Mucosa of rectum (tissue), 2 donors: ENCODE results near the gene FRRS1L.

Source experiments
- H3K27ac ChIP-seq, 2 donors: one replicate each; pipeline ENCODE4 v1.7.0; 2013; ENCODE audit warnings: inconsistent platforms in 2 of 2, low read depth in 2 of 2, low read length in 2 of 2
- H3K27me3 ChIP-seq, 2 donors: one replicate each; pipeline ENCODE4 v1.7.0; 2013; ENCODE audit warnings: low read length in 2 of 2; ENCODE audit not compliant: control insufficient read depth in 2 of 2, insufficient read depth in 2 of 2
- H3K36me3 ChIP-seq, 2 donors: one replicate each; pipeline ENCODE4 v1.7.0; 2013; ENCODE audit warnings: low read length in 2 of 2; ENCODE audit not compliant: control insufficient read depth in 2 of 2, insufficient read depth in 2 of 2
- H3K4me1 ChIP-seq, 2 donors: one replicate each; pipeline ENCODE4 v1.7.0; 2013; ENCODE audit warnings: low read length in 2 of 2, mild to moderate bottlenecking in 1 of 2; ENCODE audit not compliant: control insufficient read depth in 2 of 2, insufficient read depth in 2 of 2
- H3K4me3 ChIP-seq, 2 donors: one replicate each; pipeline ENCODE4 v1.7.0; 2013; ENCODE audit warnings: low read length in 2 of 2
- H3K9ac ChIP-seq, 2 donors: one replicate each; pipeline ENCODE4 v1.7.0; 2013; ENCODE audit warnings: low read length in 2 of 2, low read depth in 1 of 2, mild to moderate bottlenecking in 1 of 2
- H3K9me3 ChIP-seq, 2 donors: one replicate each; pipeline ENCODE4 v1.7.0; 2013; ENCODE audit warnings: low read length in 2 of 2; ENCODE audit not compliant: control insufficient read depth in 2 of 2
- donor health status: healthy.
- donor health status: Normal muscosa, but diverticular disease.

Gene FRRS1L

GRCh38 chr9:109120204-109120789, 46.8 kb downstream of the FRRS1L start:
- peak overlapping the region; percentile 84 to 85 for H3K4me3 ChIP-seq

DNA sequence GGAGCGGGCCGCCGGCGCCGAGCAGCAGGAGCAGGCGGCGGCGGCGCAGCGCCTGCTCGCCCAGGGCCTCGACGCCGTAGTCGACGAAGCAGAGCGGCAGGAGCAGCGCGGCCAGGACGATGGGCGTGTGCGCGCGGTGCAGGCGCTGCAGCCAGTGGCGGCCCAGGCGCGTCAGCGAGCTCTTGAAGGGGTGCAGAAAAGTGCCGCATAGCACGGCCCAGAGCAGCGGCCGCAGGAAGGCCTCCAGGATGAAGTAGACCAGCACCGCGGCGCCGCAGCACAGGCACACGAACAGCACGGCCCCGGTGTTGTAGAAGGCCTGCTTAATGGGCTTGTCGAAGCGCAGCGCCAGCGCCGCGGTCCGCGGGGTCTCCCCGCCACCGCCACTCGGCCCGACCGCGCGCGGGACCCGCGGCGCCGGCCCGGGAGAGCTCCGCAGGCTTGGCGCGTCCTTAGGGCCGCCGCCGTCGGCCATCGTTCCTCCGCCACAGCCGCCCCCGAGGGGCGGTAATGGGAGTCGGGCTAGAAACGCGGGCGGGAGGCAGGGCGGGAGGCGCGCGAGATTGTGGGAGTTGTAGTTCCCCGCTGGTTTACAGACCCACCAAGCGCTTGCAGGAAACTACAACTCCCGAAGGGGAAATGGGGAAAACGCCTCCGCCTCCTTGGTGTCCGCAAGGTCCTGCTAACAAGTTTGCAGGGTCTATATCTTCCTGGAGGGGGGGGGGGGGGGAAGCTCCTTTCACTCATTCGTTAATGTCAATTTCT, 47.4 kb downstream of the FRRS1L start, which contains the start of gene TMEM245:
Gene TMEM245, minus strand, starts transcription at position 509 of the 765 bp plus-strand sequence. Its CDS starts 34 bp downstream, at position 475.
- H3K9ac ChIP-seq = peak within 1 kb of the TSS; percentile 76 to 81
- peak within 1 kb of the TSS; percentile 58 to 91 for H3K27ac ChIP-seq
- peak within 1 kb of the TSS; percentile 84 to 85 for H3K4me3 ChIP-seq
- H3K36me3 ChIP-seq = no peaks in the 10 kb centered on the region
- no peaks in the 10 kb centered on the region for H3K27me3 ChIP-seq
- no peaks in the 10 kb centered on the region for H3K9me3 ChIP-seq
- peaks cover 9 to 20% of the 10 kb centered on the region in 2 donors for H3K4me1 ChIP-seq

More at GRCh38 chr9:109120204-109120789, 46.8 kb downstream of the FRRS1L start:
- Histone ChIP-seq H3K36me3 (no peaks in the 10 kb centered on the region), H3K4me1 (peaks cover 9 to 20% of the 10 kb centered on the region in 2 donors), H3K27ac (no peak overlapping the region), H3K9me3 (no peaks in the 10 kb centered on the region), H3K27me3 (no peaks in the 10 kb centered on the region), H3K9ac (no peak overlapping the region)

GRCh38 chr9:109118808-109119438, 48.1 kb downstream of the FRRS1L start:
- Histone ChIP-seq H3K36me3 (no peaks in the 10 kb centered on the region), H3K4me1 (peaks cover 9 to 20% of the 10 kb centered on the region in 2 donors), H3K27me3 (no peaks in the 10 kb centered on the region), H3K9ac (peak overlapping the region; percentile 76 to 81), H3K9me3 (no peaks in the 10 kb centered on the region), H3K4me3 (peak overlapping the region; percentile 84 to 85), H3K27ac (peak overlapping the region; percentile 58 to 91)

- Histone ChIP-seq H3K9ac (peak overlapping the region; percentile 76 to 81), H3K9me3 (no peaks in the 10 kb centered on the region), H3K4me1 (peaks cover 9 to 20% of the 10 kb centered on the region in 2 donors), H3K4me3 (peak overlapping the region; percentile 84 to 85), H3K27me3 (no peaks in the 10 kb centered on the region), H3K27ac (peak overlapping the region in 1 of 2 donors; percentile 91), H3K36me3 (no peaks in the 10 kb centered on the region)
Measured at GRCh38 chr9:109117856-109118807, 48.9 kb downstream of the FRRS1L start.

DNA sequence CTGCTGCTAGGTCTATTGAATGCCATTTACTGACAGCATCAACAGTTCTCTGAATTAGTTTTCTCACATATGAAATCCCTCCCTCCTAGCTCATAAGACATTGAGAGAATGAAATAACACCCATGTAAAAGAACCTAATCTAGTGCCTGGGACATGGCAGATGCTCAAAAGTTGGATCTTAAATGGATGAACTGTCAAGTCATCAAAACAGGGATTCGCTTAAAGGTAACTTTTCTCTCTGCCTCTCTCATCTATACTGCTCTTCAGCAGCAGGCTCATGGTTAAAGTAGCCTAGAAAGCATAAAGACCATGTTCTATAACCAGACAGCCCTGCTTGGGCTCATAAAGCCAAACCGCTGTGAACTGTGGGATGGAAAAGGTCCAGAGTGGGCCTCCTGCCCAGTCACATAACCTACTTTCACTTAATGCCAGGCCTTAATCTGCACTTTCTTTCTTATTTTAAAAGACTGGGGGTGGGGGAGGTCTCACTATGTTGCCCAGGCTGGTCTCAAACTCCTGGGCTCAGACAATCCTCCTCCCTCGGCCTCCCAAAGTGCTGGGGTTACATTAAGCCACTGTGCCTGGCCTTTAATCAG, 51.0 kb downstream of the FRRS1L start:
- Histone ChIP-seq H3K27ac (no peak overlapping the region), H3K9ac (no peak overlapping the region), H3K27me3 (no peaks in the 10 kb centered on the region), H3K4me1 (peaks cover 9 to 20% of the 10 kb centered on the region in 2 donors), H3K36me3 (no peaks in the 10 kb centered on the region), H3K4me3 (no peak overlapping the region), H3K9me3 (no peaks in the 10 kb centered on the region)

GRCh38 chr9:109114670-109115069, 52.4 kb downstream of the FRRS1L start:
- Histone ChIP-seq H3K4me1 (peaks cover 9 to 13% of the 10 kb centered on the region in 2 donors), H3K9ac (no peak overlapping the region), H3K4me3 (no peak overlapping the region), H3K27me3 (no peaks in the 10 kb centered on the region), H3K27ac (no peak overlapping the region), H3K36me3 (no peaks in the 10 kb centered on the region), H3K9me3 (no peaks in the 10 kb centered on the region)

- no peaks in the 10 kb centered on the region for H3K9me3 ChIP-seq
- no peaks in the 10 kb centered on the region for H3K27me3 ChIP-seq
- peaks cover 9 to 13% of the 10 kb centered on the region in 2 donors for H3K4me1 ChIP-seq
- H3K27ac ChIP-seq = no peak overlapping the region
- H3K4me3 ChIP-seq = no peak overlapping the region
- no peaks in the 10 kb centered on the region for H3K36me3 ChIP-seq
- H3K9ac ChIP-seq = no peak overlapping the region
Measured at GRCh38 chr9:109113892-109114609, 53.0 kb downstream of the FRRS1L start.

- H3K36me3 ChIP-seq = no peaks in the 10 kb centered on the region
- no peak overlapping the region for H3K4me3 ChIP-seq
- H3K4me1 ChIP-seq = peaks cover 6% of the 10 kb centered on the region in 2 donors
- no peak overlapping the region for H3K9ac ChIP-seq
- no peaks in the 10 kb centered on the region for H3K27me3 ChIP-seq
- H3K9me3 ChIP-seq = no peaks in the 10 kb centered on the region
- H3K27ac ChIP-seq = no peak overlapping the region
Measured at GRCh38 chr9:109113254-109113653, 53.8 kb downstream of the FRRS1L start.
